Keratinocyte (primary cell): ENCODE results near the gene SLC27A3.

Experiments
- EZH2 ChIP-seq: IDR thresholded peaks from one replicate; pipeline ENCODE4 v1.6.1; 2012; ENCODE audit warnings: inconsistent platforms, mild to moderate bottlenecking, low read length, moderate library complexity
- TF ChIP-seq, protein P1 (sequence below), 3 experiments: IDR thresholded peaks in 1 of 3; conservative IDR thresholded peaks in 1 of 3; optimal IDR thresholded peaks in 1 of 3; 2 replicates in 2 of 3; 3 replicates in 1 of 3; pipeline versions ENCODE3 to v1.5.1; 2011; ENCODE audit warnings: low read length in 3 of 3, mild to moderate bottlenecking in 3 of 3, moderate library complexity in 2 of 3, control low read depth in 1 of 3, inconsistent platforms in 1 of 3; ENCODE audit not compliant: insufficient read depth in 2 of 3; ENCODE audit errors: extremely low read depth in 1 of 3

DNA sequence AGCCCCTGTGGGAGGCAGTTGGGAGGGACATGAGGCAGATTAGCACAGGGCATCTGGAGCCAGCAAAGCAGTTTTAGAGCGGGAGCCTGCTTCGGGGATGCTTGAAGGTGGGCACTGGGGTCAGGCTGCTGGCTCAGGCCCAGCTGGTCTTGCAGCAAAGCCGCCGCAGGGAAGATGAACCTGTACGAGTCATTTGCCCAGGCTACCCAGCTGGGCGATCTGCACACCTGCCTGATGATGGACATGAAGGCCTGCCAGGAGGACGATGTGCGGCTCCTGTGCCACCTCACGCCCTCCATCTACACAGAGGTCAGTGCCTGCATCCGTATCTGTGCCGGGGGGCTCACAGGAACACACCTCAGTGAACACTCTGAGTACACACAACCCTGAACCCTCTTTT lies 7.7 kb upstream of the SLC27A3 start:
- TF ChIP-seq, protein P1, sequence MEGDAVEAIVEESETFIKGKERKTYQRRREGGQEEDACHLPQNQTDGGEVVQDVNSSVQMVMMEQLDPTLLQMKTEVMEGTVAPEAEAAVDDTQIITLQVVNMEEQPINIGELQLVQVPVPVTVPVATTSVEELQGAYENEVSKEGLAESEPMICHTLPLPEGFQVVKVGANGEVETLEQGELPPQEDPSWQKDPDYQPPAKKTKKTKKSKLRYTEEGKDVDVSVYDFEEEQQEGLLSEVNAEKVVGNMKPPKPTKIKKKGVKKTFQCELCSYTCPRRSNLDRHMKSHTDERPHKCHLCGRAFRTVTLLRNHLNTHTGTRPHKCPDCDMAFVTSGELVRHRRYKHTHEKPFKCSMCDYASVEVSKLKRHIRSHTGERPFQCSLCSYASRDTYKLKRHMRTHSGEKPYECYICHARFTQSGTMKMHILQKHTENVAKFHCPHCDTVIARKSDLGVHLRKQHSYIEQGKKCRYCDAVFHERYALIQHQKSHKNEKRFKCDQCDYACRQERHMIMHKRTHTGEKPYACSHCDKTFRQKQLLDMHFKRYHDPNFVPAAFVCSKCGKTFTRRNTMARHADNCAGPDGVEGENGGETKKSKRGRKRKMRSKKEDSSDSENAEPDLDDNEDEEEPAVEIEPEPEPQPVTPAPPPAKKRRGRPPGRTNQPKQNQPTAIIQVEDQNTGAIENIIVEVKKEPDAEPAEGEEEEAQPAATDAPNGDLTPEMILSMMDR (optimal IDR thresholded peaks at IDR 0.05 in 1 of 3, IDR thresholded peaks at IDR 0.05 in 1 of 3, conservative IDR thresholded peaks at IDR 0.05 in 1 of 3; ENCODE audit: extremely low read depth in 1 of 3, insufficient read depth in 2 of 3, low read length in 3 of 3): no peak
- TF ChIP-seq EZH2: no peak
